Suprapubic skin (tissue), 3 donors: ENCODE data around the gene MACC1.

Experiments
- CTCF ChIP-seq, 2 donors: fragments of 200-600 bp in 1 of 2; fragments of 450-650 bp in 1 of 2; sonication (generic) in 1 of 2; IDR thresholded peaks; one replicate each; pipeline ENCODE4 v1.5.1; 2016 to 2019; ENCODE audit warnings: antibody characterized with exemption in 2 of 2, mild to moderate bottlenecking in 1 of 2, moderate library complexity in 1 of 2
- POLR2AphosphoS5 ChIP-seq, 3 donors: sonication (generic); formaldehyde crosslinking; IDR thresholded peaks; one replicate each; pipeline ENCODE4 v1.6.1; 2017; ENCODE audit warnings: antibody characterized with exemption in 3 of 3

- TF ChIP-seq POLR2AphosphoS5 (IDR thresholded peaks at IDR 0.05) (no peak), CTCF (IDR thresholded peaks at IDR 0.05) (no peak)
Observed at GRCh38 chr7:20193873-20194272, 23.3 kb downstream of the MACC1 start.
